Measurements from ENCODE around the gene ADM5. TPM values are rescaled to one million over a fixed set of nuclear protein-coding genes. Genes with fewer than 3 reads are reported as not detected.
"Not testable (repeated sequence)": the region's sequence is repeated elsewhere in the genome, so short reads cannot be mapped to it uniquely, and the experiment has no call there.

Gene ADM5
- total RNA-seq, 4 donors from 2014 or later, result 0.91 to 2.8 (median 1.8) TPM

GRCh38 chr19:49718511-49718910, 29.1 kb downstream of the ADM5 start:
- no peak for DNase-seq
- TF ChIP-seq CTCF (IDR thresholded peaks at IDR 0.05) (no peak), POLR2A (IDR thresholded peaks at IDR 0.05) (no peak)
- no peaks in the 10 kb centered on the region for H3K9me3 ChIP-seq
- 73 to 90% methylated on average over 5 to 8 of the region's 8 CpGs for WGBS, 2 donors
- no peaks in the 10 kb centered on the region for H3K36me3 ChIP-seq
- H3K4me1 ChIP-seq, result peaks cover 0 to 22% (median 0%) of the 10 kb centered on the region in 3 donors
- H3K4me3 ChIP-seq, result no peak overlapping the region
- intact Hi-C loops (cut with DNase I), result no loop called here
- no peaks in the 10 kb centered on the region for H3K27me3 ChIP-seq
- H3K27ac ChIP-seq, result no peak overlapping the region

GRCh38 chr19:49718991-49719390, 29.6 kb downstream of the ADM5 start:
- H3K4me3 ChIP-seq, result no peak overlapping the region
- intact Hi-C loops (cut with DNase I), result no loop called here
- H3K4me1 ChIP-seq, result peaks cover 0 to 17% (median 0%) of the 10 kb centered on the region in 3 donors
- TF ChIP-seq CTCF (IDR thresholded peaks at IDR 0.05), result no peak
- WGBS, 2 donors, result 74 to 77% methylated on average over 5 to 6 of the region's 6 CpGs
- H3K27ac ChIP-seq, result no peak overlapping the region
- no peaks in the 10 kb centered on the region for H3K36me3 ChIP-seq
- H3K27me3 ChIP-seq, result no peaks in the 10 kb centered on the region
- no peak for DNase-seq
- no peaks in the 10 kb centered on the region for H3K9me3 ChIP-seq

GRCh38 chr19:49719420-49719819, 30.0 kb downstream of the ADM5 start:
- H3K4me1 ChIP-seq, result peaks cover 0 to 16% (median 0%) of the 10 kb centered on the region in 3 donors
- DNase-seq; H3K27ac ChIP-seq; H3K27me3 ChIP-seq; H3K9me3 ChIP-seq; H3K4me3 ChIP-seq; intact Hi-C loops (cut with DNase I); H3K36me3 ChIP-seq: not testable (repeated sequence)
- WGBS, 2 donors, result 53 to 73% methylated on average over 4 to 12 of the region's 22 CpGs

- WGBS, 2 donors, result 69 to 80% methylated on average over 12 to 23 of the region's 23 CpGs
- no peak overlapping the region for H3K4me3 ChIP-seq
These were observed 38.0 kb downstream of the ADM5 start for GRCh38 chr19:49727217-49728030.

GRCh38 chr19:49730166-49730565, 40.8 kb downstream of the ADM5 start:
- Histone ChIP-seq H3K36me3 (no peaks in the 10 kb centered on the region), H3K27ac (no peak overlapping the region), H3K4me3 (no peak overlapping the region), H3K27me3 (no peaks in the 10 kb centered on the region), H3K9me3 (no peaks in the 10 kb centered on the region), H3K4me1 (no peaks in the 10 kb centered on the region)
- no peak for TF ChIP-seq POLR2A (IDR thresholded peaks at IDR 0.05)
- TF ChIP-seq CTCF (IDR thresholded peaks at IDR 0.05), result no peak
- WGBS, 2 donors, result 63 to 69% methylated on average over 5 of the region's 5 CpGs
- DNase-seq, result no peak
- intact Hi-C loops (cut with DNase I), result no loop called here

More at GRCh38 chr19:49727217-49728030, 38.0 kb downstream of the ADM5 start:
- peak overlapping the region in 1 of 4 donors; percentile 7 for H3K27ac ChIP-seq
- no peaks in the 10 kb centered on the region for H3K9me3 ChIP-seq
- H3K27me3 ChIP-seq, result no peaks in the 10 kb centered on the region
- TF ChIP-seq POLR2A (IDR thresholded peaks at IDR 0.05), result no peak
- no peak for TF ChIP-seq CTCF (IDR thresholded peaks at IDR 0.05)
- no peak for DNase-seq
- no peaks in the 10 kb centered on the region for H3K36me3 ChIP-seq
- H3K4me1 ChIP-seq, result no peaks in the 10 kb centered on the region
- intact Hi-C loops (cut with DNase I), result no loop called here
